IPS-NIHi7 (cell line): ENCODE measurements around the gene ELAVL2.
"Not testable (repeated sequence)": the region's sequence is repeated elsewhere in the genome, so short reads cannot be mapped to it uniquely, and the experiment has no call there.

ENCODE experiments used
- DNase-seq: peaks from one replicate; pipeline ENCODE4 v3.0.0; 2012; ENCODE audit warnings: mixed read lengths; ENCODE audit errors: extremely low spot score

The ELAVL2 gene

DNA sequence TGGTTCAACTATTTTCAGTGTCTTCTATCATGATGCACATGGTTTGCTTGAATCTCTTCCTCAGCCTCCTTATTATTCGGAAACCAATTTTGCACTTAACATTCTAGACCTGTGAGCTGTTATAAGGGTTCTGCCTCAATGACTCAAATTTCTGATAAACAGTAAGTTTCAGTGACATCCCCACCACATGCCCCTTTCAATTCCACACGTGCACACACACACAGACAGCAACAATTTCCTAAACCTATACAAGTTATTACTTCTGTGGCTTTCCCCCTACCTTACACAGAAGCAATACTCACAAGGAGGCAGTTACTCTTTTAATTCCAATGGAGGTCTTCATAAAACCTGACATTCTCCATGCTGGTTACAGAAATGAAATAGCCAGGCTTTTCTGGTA lies 102.4 kb downstream of the ELAVL2 start:
- no peak for DNase-seq

DNA sequence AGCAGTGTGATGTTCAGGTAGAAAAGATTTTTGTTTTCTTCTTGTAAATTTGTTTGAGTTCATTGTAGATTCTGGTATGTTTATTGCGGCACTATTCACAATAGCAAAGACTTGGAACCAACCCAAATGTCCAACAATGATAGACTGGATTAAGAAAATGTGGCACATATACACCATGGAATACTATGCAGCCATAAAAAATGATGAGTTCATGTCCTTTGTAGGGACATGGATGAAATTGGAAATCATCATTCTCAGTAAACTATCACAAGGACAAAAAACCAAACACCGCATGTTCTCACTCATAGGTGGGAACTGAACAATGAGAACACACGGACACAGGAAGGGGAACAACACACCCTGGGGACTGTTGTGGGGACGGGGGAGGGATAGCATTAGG lies 103.0 kb downstream of the ELAVL2 start:
- not testable (repeated sequence) for DNase-seq

DNA sequence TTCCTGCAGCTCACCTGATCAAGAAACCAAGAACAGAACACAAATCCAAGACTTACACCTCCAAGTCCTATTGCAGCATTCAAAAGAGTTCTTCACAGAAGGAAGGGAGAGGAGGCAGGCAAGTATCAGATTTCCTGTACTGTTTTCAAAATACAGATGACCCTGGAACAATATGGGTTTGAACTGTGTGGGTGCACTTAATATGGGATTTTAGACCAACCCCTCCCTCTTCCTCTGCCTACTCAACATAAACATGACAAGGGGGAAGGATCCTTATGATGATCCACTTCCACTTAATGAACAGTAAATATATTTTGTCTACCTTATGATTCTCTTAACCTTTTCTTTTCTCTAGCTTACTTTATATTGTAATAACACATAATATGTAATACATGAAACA lies 104.6 kb downstream of the ELAVL2 start:
- DNase-seq = no peak

DNA sequence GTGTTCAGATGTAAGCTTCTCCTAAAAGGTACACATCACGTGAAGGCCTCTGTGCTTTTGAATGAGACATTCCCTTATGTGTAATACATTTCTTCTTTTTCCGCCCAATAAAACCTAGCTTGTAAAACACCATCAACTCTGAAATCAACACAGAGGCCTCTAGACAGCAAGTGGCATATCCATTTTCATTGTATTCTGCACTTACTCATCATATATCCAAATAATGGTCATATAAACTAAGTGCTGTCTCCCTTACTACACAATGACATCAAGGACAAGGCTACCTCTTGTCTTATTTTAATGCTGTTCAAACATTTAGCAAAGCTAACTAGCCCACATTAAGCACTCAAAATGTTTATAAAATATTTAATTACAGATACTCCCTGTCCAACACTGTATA lies 108.5 kb downstream of the ELAVL2 start:
- DNase-seq = no peak

DNA sequence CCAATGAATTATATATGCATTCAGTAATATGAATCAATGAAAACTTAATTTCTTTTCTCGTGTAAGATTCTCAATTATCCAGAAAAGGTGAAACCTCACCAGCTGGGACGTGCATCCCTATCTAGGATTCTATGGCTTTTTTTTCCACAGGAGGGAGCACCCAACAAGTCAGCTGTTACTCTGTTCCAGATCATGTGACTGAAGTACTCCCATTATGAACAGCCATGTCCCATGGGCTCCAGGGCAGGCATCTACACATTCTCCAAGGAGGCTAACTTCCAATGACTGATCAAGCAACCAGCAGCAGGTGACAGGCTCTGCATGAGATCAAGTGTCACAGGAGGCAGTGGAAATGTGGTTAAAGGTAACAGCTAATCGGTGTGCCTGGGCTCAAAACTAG lies 118.8 kb downstream of the ELAVL2 start:
- DNase-seq = no peak

DNA sequence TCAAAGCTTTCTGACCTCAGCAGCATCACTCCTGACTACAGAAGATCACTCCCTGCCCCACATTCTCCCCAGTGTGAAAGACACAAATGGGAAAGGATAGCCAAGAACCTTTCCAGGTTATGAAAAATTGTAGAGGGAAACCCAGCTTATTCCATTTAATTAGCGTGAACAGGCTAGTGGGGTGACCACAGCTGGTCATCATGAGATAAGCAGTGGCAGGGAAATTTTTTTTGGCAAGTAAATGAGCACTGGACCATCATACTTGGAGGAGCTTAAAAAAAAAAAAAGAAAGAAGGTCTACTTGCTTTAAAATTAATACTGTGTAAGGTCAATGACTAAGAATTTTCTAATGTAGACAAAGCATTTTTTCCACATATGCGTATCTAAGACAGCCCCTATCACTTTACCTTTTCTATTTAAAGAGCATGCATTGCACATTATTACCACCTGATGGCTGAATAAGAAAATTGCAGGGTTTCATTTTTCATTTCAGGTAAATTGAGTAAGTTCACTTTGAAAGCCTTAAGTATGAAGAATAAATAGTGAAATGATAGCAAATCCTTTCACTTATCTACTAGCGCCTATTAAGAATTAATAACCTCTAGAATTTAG lies 123.6 kb downstream of the ELAVL2 start:
- DNase-seq = no peak

DNA sequence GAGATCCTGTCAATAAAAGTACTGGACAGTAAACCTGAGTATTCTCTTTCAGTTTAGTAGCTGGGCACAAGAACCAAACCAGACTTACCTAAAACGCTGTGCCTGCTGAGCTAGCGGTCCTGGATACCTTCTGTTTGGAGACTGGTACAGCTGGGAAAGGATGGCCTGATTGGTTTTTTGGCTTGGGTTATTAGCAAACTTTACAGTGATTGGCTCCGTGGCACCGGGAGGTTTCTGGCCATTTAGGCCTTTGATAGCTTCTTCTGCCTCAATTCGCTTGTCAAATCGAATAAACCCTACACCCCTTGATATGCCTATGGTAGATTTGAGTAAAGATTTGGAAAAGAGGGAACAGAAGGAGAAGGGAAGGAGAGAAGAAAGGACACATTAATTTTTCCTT lies 124.7 kb downstream of the ELAVL2 start:
- DNase-seq = no peak

DNA sequence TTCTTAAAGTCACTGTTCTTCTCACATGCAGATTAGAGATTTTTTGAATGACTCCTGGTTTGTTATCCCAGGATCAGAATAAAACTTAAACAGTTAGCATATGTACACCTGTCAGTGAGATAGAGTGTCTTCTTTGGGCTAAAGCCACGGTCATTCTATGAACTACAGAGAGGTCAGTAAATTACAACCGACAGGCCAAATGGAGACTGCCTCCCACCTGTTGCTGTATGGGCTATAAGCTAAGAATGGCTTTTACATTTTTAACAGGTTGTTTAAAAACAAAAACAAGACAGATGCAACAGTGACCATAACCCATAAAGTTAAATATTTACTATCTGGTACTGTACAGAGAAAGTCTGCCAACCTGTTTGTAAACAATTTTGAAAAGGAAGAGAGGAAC lies 125.7 kb downstream of the ELAVL2 start:
- DNase-seq = no peak

DNA sequence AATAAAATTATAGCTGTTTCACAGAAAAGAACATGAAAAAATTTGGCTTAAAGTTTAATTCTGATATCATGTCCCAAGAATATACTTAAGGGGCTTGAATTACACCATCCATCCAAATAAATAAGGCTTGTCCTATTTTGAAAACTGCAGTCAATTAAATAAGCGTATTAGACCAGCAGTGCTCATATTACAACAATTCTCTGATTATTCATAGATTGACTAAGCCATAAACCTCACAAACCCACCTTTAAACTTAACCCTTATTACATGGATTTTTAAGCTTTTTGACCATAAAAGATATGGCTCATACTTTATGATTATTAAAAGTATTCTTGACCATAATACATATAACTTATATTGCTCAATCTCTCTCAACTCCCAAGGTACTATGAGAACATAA lies 127.9 kb downstream of the ELAVL2 start:
- DNase-seq = no peak

DNA sequence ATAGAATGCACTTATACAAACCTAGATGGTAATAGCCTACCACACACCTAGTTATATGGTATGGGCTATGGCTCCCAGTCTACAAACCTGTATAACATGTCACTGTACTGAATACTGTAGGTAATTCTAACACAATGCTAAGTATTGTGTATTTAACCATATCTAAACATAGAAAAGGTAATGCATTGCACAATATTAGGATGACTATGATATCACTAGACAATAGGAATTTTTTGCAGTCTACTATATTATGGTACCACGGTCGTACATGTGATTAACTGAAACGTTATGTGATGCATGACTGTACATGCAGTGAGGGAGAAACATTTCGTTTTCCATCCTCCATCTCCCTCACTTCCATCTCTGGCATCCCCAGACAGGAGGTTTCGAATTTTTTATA lies 130.5 kb downstream of the ELAVL2 start:
- DNase-seq = no peak

DNA sequence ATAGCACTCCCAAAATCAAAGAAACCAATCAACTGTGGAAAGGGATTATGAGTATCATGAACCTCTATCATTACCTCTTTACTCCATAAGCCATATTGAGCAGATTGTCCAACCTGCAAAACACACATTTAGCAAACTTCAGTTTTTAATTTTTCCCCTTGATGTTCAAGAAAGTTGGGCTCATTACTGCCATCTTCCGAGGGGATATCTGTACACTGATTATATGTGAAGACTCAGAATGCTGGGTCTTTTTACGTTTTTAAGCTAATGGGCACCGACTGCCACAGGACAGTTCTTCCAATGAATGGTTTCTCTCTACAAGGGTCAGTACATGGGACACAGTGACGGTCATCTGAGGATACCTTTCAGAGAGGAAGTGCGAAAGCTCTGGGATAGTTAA lies 132.7 kb downstream of the ELAVL2 start:
- no peak for DNase-seq

DNA sequence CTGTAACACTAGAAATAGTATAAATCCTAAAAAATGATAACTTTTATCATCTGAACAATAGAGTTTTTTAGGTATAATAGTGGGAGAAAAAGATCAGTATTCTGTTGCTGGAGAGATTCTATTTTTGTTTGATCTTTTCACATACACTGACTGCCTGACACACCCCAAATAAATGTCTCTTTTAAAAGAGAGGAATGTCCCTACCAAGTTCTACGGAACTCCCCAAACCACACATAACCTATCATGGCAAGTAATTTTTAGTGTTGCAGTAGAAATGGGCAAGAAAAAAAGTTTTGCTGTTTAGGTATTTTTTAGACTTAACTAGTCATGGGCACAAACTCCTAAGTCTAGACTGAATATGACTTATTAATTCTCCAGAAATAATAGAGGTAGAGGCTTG lies 139.1 kb downstream of the ELAVL2 start:
- DNase-seq = no peak

DNA sequence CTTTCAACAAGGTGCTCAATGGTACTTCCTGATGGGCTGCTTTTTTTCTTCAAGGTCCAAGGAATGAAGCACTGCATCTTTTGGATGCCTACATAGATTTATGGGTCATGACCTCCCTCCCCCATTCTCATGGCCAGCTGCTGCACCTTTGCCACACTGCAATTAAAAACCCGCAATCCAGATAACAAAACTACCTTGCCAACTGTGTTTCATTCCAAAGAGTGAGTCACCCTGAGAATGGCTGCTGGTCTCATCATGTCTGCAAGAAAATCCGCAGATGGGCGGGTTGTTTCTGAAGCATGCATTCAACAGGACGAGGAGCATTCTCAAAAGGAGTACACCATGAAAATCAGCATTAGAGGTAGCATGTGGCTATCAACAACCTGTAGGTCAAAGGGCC lies 139.8 kb downstream of the ELAVL2 start:
- DNase-seq = no peak

DNA sequence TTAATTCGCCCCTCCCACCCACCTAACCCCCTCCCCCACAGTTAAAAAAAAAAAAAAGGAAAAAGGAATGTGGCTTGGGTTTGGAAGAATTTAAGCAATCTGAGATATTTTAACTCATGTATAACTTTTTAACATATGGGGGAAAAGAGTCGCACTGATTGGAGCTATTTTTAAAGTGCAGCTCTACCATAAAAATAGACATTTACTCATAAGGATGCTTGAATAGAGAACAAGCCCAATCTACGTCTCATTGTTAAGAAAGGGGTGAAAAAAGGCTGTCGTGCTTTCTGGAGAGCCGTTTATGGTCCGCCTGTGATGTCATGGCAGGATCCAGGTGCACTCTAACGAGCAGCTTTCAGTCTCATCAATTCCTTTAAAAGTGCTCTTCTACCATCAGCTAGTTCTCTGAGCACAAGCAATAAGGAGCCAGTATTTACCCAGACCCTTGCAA lies 142.4 kb downstream of the ELAVL2 start:
- DNase-seq = no peak

DNA sequence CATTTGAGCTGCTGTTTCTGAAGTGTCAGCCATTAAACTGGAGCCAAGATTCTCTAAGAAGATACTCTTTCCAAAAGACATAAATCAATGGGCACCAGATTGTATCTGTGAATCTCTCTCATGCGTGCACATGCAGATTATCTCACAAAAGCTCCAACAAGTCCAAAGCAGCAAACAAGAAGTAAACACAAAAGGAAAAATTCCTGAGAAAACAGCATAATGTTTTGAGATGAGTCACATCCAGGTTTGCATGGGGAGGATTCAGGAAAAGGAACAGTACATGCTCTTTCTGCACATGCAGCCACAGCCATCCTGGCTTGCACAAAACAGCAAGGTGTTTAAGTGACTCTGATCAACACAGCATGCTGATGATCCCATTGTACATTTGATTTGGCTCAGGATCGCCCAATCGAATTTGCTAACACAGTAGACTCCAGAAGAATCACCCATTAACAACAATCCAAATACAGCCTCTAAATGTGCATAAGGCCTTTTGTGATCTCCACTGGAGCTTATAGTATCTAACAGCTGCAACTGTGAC lies 143.1 kb downstream of the ELAVL2 start:
- DNase-seq = no peak

DNA sequence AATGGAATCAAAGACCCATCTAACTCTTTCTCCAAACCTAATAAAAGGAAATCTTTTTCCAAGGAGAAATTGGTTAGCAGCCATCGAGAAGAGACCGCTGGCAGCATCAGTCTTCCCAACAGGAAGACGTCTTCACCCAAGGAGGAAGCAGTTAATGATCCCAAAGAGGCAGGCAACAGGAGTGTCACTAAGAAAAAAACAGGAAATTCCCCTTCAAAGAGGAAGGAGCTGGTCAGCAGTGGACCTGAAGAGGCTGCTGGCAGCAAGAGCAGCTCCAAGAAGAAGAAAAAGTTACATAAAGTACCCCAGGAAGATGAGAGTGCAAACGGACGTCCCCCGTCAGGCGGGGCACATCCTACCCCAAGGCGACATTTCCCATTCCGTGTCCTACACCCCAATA lies 143.7 kb downstream of the ELAVL2 start:
- no peak for DNase-seq

DNA sequence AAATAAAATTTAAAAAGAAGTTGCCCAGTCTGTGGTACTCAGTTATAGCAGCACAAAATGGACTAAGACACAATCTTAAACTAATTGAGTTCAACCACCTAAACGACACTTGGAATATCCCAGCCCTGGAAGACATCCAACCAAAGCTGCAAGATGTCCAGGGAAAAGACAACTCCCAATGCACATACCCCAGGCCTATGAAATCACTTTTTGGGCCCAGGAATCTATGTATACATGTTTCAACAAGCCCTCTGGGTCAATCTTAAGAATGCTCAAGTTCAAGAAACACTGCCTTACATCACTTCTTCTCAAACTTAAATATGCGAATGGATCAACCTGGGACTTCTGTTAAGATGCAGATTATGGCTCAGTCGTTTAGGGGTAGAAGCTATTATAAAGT lies 148.6 kb downstream of the ELAVL2 start:
- no peak for DNase-seq

DNA sequence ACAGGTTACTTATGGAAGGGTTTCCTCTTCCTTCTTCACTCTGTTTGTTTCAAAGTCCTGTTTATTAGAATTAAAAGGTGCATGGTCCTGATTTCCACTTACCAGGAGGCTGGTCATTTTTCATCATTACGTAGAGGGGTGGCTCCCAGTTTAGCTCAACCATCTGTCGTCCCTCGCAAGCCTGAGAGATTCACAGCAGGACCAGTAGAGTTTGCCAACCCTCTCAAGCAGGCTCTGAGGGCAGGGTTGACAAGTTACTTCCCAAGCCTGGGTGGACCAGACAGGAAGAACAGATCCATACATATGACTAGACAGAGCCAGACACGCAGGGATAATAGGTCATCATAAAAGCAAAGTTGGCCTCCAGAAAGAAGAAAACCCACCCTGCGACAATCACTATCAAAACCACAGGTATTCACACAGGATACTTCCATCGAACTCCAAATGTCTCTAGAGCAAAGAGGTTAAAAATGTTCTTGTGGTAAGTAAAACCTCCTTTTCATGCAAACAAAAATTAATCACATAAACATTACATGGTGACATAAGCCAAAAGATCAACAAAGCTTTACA lies 151.9 kb downstream of the ELAVL2 start:
- no peak for DNase-seq

DNA sequence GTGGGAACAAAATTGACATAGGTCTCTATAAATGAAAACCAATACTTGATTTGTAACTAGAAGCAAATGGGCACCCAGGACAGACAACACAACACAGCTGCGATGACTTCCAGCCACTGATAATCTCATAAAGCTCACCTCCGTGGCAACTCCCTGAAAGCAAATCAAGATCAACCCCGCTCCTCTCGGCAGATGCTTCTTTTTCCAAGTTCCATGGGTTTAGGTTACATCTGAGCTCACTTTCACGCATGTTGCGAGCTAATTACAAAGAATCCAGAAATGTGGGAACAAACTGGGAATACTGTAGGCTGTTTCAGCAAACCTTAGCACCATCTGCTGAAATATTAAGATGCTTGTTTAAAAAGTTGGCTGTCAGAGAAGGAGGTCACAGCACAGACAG lies 153.9 kb downstream of the ELAVL2 start:
- DNase-seq = no peak

DNA sequence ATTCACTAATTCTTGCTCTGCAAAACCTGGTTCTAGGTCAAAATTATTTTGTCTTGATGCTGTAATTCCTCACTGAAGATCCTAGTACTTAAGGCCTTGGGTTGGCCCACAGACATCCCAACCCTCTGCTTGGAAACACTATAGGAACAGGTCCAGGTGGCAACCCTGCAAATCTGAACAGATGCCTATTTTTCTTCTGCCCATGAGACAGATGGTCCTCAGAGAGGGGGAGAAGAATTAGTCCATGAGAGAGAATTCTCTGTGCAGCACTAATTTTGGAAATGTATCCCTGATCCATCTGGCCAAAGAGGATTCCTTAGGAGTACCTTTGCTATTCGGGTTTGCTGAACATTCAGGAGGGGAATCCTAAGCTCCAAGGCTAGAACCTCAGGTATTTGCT lies 156.3 kb downstream of the ELAVL2 start:
- DNase-seq = no peak

DNA sequence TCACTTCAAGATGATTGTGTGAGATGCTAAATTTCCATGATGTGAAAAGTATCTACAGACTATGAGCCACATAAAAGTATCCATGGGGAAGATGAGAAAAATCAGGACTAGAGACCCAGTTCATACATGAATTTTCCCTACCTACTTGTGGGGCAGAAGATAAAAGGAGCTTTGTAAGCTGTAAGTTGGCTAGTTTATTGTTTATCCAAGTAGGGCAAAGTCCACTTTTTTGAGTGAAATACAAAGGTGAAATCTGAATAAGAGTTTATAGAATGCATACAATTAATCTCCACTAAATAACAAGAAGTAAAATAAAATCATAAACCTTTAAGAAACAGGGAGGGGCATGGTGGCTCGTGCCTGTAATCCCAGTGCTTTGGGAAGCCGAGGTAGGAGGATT lies 160.4 kb downstream of the ELAVL2 start:
- DNase-seq = no peak

DNA sequence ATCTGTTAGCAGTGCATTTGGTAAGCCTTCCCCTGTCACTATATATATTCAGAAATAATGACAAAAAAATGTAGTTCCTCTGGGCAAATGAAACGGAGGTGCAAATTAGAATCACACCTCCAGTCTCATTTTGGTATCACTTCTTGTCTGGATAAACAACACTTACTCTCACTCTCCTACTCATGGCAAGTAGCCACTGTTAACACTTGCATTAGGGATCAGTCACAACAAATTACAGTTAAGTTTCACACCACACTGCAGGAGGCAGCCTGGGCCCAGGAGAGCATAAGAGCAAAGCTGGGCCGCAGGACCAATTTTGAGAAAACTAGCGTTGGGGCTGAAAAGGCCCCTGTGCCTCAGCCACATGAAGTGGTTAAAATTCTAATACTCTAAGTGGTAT lies 161.0 kb downstream of the ELAVL2 start:
- DNase-seq = no peak

DNA sequence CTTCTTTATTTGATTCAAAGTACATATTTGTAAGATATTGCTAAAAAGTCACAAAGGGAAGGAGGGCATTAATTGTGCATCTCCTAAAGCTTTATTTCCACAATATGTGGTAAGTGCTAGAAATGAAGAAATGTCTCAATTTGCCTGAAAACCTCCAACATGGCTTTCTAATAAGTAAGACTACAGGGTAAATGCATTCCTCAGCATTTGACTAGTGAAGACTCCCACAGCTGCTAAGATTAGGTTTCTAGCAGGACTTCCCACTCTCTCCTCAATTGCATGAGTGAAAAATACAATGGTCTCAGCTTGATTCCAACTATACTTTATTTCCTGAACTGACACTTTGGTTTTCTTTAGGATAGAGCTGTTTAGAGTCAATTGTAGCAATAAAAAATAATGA lies 162.1 kb downstream of the ELAVL2 start:
- DNase-seq = no peak

DNA sequence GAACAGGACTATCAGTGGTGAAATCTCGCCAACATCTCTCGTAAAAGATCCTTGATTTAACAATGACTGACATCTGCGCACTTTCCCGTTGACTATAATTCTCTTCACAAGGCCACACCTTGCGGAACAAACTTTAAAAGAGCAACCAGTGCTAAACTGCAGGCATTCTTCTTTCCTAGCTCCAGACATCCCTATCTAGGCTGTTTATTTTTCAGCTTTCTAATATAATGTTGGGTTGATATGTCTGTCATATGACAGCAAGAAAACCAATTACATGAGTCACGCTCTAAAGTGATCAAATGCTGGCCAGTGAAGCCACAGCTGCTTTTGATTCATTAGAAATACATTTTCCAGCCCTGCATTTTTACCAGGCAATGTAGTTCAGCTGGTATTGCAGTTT lies 162.5 kb downstream of the ELAVL2 start:
- no peak for DNase-seq
